Heart left ventricle (tissue), 16 donors: Measurements from ENCODE around the gene COMP. TPM values are rescaled to one million over a fixed set of nuclear protein-coding genes. Genes with fewer than 3 reads are reported as not detected.
A peak's percentile ranks its signal among the peaks of the same experiment; 100 is the strongest.

Source experiments
- ATAC-seq, 4 donors: fragments of 200-7000 bp; cut with Tn5 transposase; one replicate each; pipeline ENCODE4 v1.9.1; 2020 to 2022; ENCODE audit warnings: moderate library complexity in 4 of 4, mild to moderate bottlenecking in 3 of 4, moderate number of reproducible peaks in 1 of 4
- DNase-seq, 5 donors: peaks; one replicate each; pipeline ENCODE4 v3.0.0-alpha.2; 2020
- H3K27ac ChIP-seq, 12 donors: fragments of 200-600 bp; sonication (generic) in 4 of 12; one replicate each; pipeline versions ENCODE4 v1.5.0 to v1.8.0; 2016 to 2022; ENCODE audit warnings: mild to moderate bottlenecking in 2 of 12
- H3K27me3 ChIP-seq, 9 donors: fragments of 200-600 bp; sonication (generic) in 2 of 9; one replicate each; pipeline versions ENCODE4 v1.5.1 to v1.8.0; 2016 to 2022; ENCODE audit warnings: mild to moderate bottlenecking in 3 of 9
- H3K36me3 ChIP-seq, 9 donors: fragments of 200-600 bp; sonication (generic) in 2 of 9; one replicate each; pipeline versions ENCODE4 v1.5.0 to v1.8.0; 2018 to 2022; ENCODE audit warnings: mild to moderate bottlenecking in 2 of 9
- H3K4me1 ChIP-seq, 12 donors: fragments of 200-600 bp; sonication (generic) in 4 of 12; one replicate each; pipeline versions ENCODE4 v1.5.0 to v1.8.0; 2016 to 2022; ENCODE audit warnings: mild to moderate bottlenecking in 3 of 12
- H3K4me3 ChIP-seq, 12 donors: fragments of 200-600 bp; sonication (generic) in 4 of 12; one replicate each; pipeline versions ENCODE4 v1.5.0 to v1.8.0; 2017 to 2022; ENCODE audit warnings: mild to moderate bottlenecking in 9 of 12, moderate library complexity in 4 of 12
- H3K9me3 ChIP-seq, 12 donors: fragments of 200-600 bp; sonication (generic) in 4 of 12; one replicate each; pipeline versions ENCODE4 v1.5.0 to v1.8.0; 2016 to 2022; ENCODE audit warnings: mild to moderate bottlenecking in 1 of 12
- POLR2A ChIP-seq, 2 donors: fragments of 450-650 bp; IDR thresholded peaks; one replicate each; pipeline ENCODE4 v1.6.1; 2017; ENCODE audit warnings: antibody characterized with exemption in 2 of 2, mild to moderate bottlenecking in 2 of 2, moderate library complexity in 2 of 2
- WGBS, 4 donors: extraction: QIAGEN DNeasy Blood & Tissue Kit in 2 of 4; methylation state at CpG; one replicate each; pipeline versions ENCODE4 v1.1.5 to v1.1.7; 2013 to 2018; 5-methylcytosine and 5-hydroxymethylcytosine counted together
- intact Hi-C, 10 donors: fragments of 100-400 bp; cut with DNase I; formaldehyde crosslinking; loops; one replicate each; pipeline versions ENCODE4 v1.11.1 to v1.14.2; 2022
- polyA plus RNA-seq, 2 donors: library from polyadenylated mRNA; stranded (reverse); fragments of 200-250 nt; gene quantifications; one replicate each; pipeline ENCODE4 v1.2.3, GENCODE V29; 2013
- total RNA-seq, 9 donors: library from RNA; depleted of rRNA in 2 of 9; stranded (reverse); fragments of >200 nt in 2 of 9; fragmentation: NEBNext Ultra II Directional in 3 of 9; extraction: Animal tissue kit (Norgen Biotek cat#: 25700) in 3 of 9; gene quantifications; one replicate each; pipeline versions ENCODE4 v1.1.0 to v1.2.4, GENCODE V29; 2016 to 2023
- TF ChIP-seq, protein P1 (sequence below), 12 donors: fragments of 200-600 bp; sonication (generic) in 4 of 12; IDR thresholded peaks; one replicate each; pipeline versions ENCODE4 v1.5.0 to v1.8.0; 2018 to 2022; ENCODE audit warnings: antibody characterized with exemption in 12 of 12, mild to moderate bottlenecking in 5 of 12
- donor health status: ischemic (EF 13 %, LVEDD 7.1; RV severe dilation, severe dysfunction).
- donor health status: healthy with polysubstance abuse.
- donor health status: DM: no; HTN: yes; CAD: no.
- donor health status: DM: no; HTN: no; CAD: no.
- donor health status: ischemic (EF 25% LVEDD 6.9; RV normal size, moderate dysfunction).
- donor health status: ischemic (EF 25% LVEDD 5.7; RV mildly dilated, moderate dysfunction).
- donor health status: healthy.
- donor health status: DM: yes; HTN: yes; CAD: no.
- donor health status: ischemic (EF 35%, LVEDD 5.7; RV mildly dilated, moderate dysfunction).
- donor health status: nonischemic (EF 11% LVEDD 7.7; RV severe dilation, severe dysfunction).
- donor health status: DM: yes; HTN: yes; CAD: no.
- donor health status: PGD.
- donor health status: ischemic (EF 29% LVEDD 5.4; RV normal size, mild dysfunction).
- donor health status: nonischemic (EF 23%, LVEDD 6.1; RV moderate dilation, normal function).

COMP gene
- total and polyA plus RNA-seq, 11 donors, result 0.11 to 2.7 (median 0.46) TPM; not detected in 1

DNA sequence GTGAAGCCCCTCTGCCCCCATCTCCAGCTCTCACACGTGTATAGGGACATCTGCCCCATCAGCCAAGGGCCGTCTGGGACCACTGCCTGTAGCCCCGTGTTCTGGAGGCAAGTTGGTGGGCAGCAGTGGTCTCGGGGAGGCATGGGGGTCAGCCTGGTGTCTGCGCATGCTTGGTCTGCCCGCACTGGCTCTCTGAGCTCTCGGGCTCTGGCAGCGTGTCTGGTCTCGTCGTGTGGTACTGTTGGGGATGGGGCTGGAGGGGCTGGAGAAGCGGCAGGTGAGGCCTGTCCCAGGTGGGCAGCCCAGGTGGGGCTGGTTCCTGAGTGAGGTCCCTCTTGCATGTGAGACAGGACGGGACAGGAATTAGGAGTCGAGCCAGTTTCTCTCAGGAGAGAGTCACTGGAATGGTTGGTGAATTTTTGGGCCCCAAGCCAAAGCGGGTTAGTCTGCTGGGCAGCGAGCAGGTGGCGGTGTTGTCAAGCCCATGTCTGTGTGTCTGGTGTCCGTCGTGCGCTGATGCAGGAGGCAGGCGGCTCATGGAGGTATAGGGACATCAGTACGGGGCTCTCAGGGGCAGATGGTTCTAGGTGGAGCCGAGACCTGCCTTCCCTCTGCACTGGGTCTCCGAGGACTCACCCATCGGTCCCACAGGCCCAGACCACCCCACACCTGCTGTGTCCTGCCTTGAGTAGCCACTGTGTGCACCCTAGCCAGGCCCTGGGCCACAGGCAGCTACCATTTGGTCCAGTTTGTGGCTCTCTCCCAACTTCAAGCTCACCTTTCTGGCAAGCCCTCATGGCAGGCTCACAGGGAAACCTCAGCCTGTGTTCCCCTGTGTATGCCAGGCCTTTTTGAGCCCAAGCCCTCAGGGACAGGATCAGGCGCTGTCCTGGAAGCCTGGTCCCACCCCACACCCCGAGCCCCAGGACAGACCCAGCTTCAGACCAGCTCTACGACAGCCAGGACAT is 18.2 kb downstream of the COMP start:
- TF ChIP-seq POLR2A (IDR thresholded peaks at IDR 0.05), result no peak
- TF ChIP-seq, protein P1, sequence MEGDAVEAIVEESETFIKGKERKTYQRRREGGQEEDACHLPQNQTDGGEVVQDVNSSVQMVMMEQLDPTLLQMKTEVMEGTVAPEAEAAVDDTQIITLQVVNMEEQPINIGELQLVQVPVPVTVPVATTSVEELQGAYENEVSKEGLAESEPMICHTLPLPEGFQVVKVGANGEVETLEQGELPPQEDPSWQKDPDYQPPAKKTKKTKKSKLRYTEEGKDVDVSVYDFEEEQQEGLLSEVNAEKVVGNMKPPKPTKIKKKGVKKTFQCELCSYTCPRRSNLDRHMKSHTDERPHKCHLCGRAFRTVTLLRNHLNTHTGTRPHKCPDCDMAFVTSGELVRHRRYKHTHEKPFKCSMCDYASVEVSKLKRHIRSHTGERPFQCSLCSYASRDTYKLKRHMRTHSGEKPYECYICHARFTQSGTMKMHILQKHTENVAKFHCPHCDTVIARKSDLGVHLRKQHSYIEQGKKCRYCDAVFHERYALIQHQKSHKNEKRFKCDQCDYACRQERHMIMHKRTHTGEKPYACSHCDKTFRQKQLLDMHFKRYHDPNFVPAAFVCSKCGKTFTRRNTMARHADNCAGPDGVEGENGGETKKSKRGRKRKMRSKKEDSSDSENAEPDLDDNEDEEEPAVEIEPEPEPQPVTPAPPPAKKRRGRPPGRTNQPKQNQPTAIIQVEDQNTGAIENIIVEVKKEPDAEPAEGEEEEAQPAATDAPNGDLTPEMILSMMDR (IDR thresholded peaks at IDR 0.05), result no peak
- H3K4me1 ChIP-seq, result peaks cover 0 to 5% (median 0%) of the 10 kb centered on the region in 12 donors
- no peaks in the 10 kb centered on the region for H3K36me3 ChIP-seq
- 84 to 92% (median 88%) methylated on average over 19 to 27 of the region's 27 CpGs for WGBS, 4 donors
- DNase-seq (no peak), ATAC-seq (no peak)
- intact Hi-C loops, result no loop called here
- H3K27ac ChIP-seq, result no peak overlapping the region
- H3K9me3 ChIP-seq, result no peaks in the 10 kb centered on the region
- H3K27me3 ChIP-seq, result peaks cover 0 to 7% (median 0%) of the 10 kb centered on the region in 9 donors
- no peak overlapping the region for H3K4me3 ChIP-seq

DNA sequence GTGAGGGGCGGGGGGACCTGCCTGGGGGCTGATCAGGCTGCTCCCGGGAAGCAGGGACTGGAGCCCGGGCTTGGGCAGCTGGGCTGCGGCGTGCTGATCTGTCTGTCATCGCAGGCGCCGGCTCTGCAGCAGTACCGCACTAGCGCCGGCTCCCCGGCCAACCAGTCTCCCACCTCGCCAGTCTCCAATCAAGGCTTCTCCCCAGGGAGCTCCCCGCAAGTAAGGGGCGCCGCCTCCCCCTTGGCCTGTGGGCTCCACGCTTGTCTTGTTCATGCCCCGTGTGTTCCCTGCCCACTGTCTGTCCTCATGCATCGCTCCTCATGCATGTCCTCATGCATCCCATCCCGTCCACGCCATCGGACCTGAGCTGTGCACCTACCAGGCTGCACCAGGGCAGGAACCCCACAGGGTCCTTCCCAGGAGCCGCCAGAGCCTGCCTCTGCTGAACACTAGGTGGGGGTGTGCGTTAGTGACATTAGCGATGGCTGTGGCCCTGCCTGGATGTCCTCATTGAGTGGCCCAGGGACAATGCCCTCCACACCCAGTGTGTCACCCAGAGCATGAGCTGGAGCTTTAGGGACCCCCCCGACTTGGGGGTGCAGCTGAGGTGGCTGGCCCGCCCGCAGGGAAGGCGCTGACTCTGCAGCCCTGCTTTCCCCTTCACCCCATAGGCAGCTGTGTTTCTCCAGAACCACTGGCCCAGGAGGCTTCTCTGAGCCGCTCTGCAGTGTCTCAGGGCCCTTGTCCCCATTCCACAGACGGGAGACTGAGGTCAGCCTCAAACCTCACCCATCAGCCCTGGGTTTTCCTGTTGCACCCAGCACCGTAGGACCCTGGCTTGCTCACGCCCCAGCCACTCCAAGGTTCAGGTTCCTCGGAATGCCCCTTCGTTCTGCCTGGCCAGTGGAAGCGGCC is 19.5 kb downstream of the COMP start:
- peaks cover 0 to 9% (median 0%) of the 10 kb centered on the region in 9 donors for H3K36me3 ChIP-seq
- ATAC-seq (peak in 1 of 4 donors; percentile 4), DNase-seq (no peak)
- no peak overlapping the region for H3K27ac ChIP-seq
- no peaks in the 10 kb centered on the region for H3K27me3 ChIP-seq
- intact Hi-C loops, result no loop called here
- no peak overlapping the region for H3K4me3 ChIP-seq
- no peaks in the 10 kb centered on the region for H3K4me1 ChIP-seq
- WGBS, 4 donors, result 89 to 94% (median 91%) methylated on average over 23 to 36 of the region's 36 CpGs
- H3K9me3 ChIP-seq, result no peaks in the 10 kb centered on the region
- TF ChIP-seq, protein P1 (IDR thresholded peaks at IDR 0.05), result no peak
- TF ChIP-seq POLR2A (IDR thresholded peaks at IDR 0.05), result no peak

DNA sequence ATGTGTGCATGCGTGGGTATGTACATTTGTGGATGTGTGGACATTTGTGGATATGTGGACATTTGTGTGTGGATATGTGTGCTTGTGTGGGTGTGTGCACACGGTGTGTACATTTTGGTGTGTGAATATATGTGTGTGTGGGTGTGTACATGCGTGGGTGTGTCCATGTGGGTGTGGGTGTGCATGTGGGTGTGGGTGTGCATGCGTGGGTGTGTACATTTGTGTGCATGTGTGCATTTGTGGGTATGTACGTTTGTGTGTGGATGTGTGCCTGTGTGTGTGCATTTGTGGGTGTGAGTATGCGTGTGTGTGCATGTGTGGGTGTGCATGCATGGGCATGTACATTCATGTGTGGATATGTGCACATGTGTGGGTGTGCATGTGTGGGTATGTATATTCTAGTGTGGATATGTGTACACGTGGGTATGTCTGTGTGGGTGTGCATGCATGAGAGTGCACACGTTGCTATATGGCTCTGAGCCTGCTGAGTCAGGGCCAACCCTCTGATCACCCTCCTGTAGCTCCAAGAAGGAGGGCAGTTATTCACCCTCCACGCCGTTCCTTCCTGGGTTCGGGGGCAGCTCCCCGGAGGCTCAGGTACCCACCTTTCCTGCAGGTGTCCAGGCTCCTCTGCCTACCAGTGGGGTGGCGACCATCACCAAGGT is 20.3 kb downstream of the COMP start:
- H3K27ac ChIP-seq, result no peak overlapping the region
- peaks cover 0 to 11% (median 0%) of the 10 kb centered on the region in 9 donors for H3K36me3 ChIP-seq
- WGBS, 4 donors, result 84 to 88% (median 85%) methylated on average over 13 of the region's 13 CpGs
- ATAC-seq (no peak), DNase-seq (no peak)
- no peaks in the 10 kb centered on the region for H3K9me3 ChIP-seq
- intact Hi-C loops, result no loop called here
- H3K4me3 ChIP-seq, result no peak overlapping the region
- no peak for TF ChIP-seq POLR2A (IDR thresholded peaks at IDR 0.05)
- TF ChIP-seq, protein P1 (IDR thresholded peaks at IDR 0.05), result no peak
- no peaks in the 10 kb centered on the region for H3K4me1 ChIP-seq
- H3K27me3 ChIP-seq, result no peaks in the 10 kb centered on the region
